Fibroblast of mammary gland (primary cell): ENCODE measurements around the gene THNSL1.

Experiments
- DNase-seq: peaks from one replicate; pipeline ENCODE4 v3.0.0-alpha.2; 2010; ENCODE audit warnings: low read depth
- H3K4me3 ChIP-seq: 2 replicates; pipeline ENCODE4 v1.5.1; 2011; ENCODE audit warnings: low read depth, mild to moderate bottlenecking, low read length, moderate library complexity; ENCODE audit not compliant: control insufficient read depth
- CTCF ChIP-seq: conservative IDR thresholded peaks from 2 replicates; pipeline ENCODE4 v1.5.1; 2011; ENCODE audit warnings: low read depth, low read length, inconsistent platforms; ENCODE audit not compliant: control insufficient read depth, insufficient read depth

The THNSL1 gene

GRCh38 chr10:25036381-25036780, 20.0 kb downstream of the THNSL1 start:
- no peak for TF ChIP-seq CTCF
- no peak overlapping the region for H3K4me3 ChIP-seq
- DNase-seq = no peak

- no peak overlapping the region for H3K4me3 ChIP-seq
Measured at GRCh38 chr10:25038325-25038724, 21.9 kb downstream of the THNSL1 start.

GRCh38 chr10:25039531-25039930, 23.1 kb downstream of the THNSL1 start:
- no peak for DNase-seq
- TF ChIP-seq CTCF = no peak
- H3K4me3 ChIP-seq = no peak overlapping the region

More at GRCh38 chr10:25038325-25038724, 21.9 kb downstream of the THNSL1 start:
- TF ChIP-seq CTCF = no peak
- no peak for DNase-seq

- TF ChIP-seq CTCF = no peak
- no peak overlapping the region for H3K4me3 ChIP-seq
- no peak for DNase-seq
Measured at GRCh38 chr10:25046641-25047040, 30.2 kb downstream of the THNSL1 start.

- no peak for TF ChIP-seq CTCF
- H3K4me3 ChIP-seq = no peak overlapping the region
- DNase-seq = no peak
Measured at GRCh38 chr10:25047088-25047487, 30.7 kb downstream of the THNSL1 start.

GRCh38 chr10:25047591-25048301, 31.3 kb downstream of the THNSL1 start:
- DNase-seq = peak; percentile 92
- TF ChIP-seq CTCF = no peak
- H3K4me3 ChIP-seq = no peak overlapping the region
